T-cell (primary cell): ENCODE measurements around the gene WNK1. TPM values are rescaled to one million over a fixed set of nuclear protein-coding genes. Genes with fewer than 3 reads are reported as not detected.

Experiments used
- ATAC-seq, 4 experiments: fragments of 200-7000 bp in 3 of 4; fragments of 150-1000 bp in 1 of 4; cut with Tn5 transposase; replicated peaks in 1 of 4; 1 replicate in 3 of 4; 2 replicates in 1 of 4; pipeline ENCODE4 v1.10.0; 2021; ENCODE audit warnings: moderate library complexity in 3 of 4, mild to moderate bottlenecking in 2 of 4, moderate number of reproducible peaks in 1 of 4
- CTCF ChIA-PET, 2 donors: fragments of 300-600 bp; sonication (Branson Sonifier 250); formaldehyde crosslinking; loops; one replicate each; lab custom pipeline; 2022; ENCODE audit warnings: antibody characterized with exemption in 2 of 2; lab: Charles Lee
- POLR2A ChIA-PET, 2 donors: fragments of 300-600 bp; sonication (Branson Sonifier 250); formaldehyde crosslinking; loops; one replicate each; lab custom pipeline; 2022; ENCODE audit warnings: antibody characterized with exemption in 2 of 2; lab: Charles Lee
- DNase-seq, 35 experiments: peaks; one replicate each; pipeline versions ENCODE4 v3.0.0 to v3.0.0-alpha.2; 2013 to 2023
- H3K27ac ChIP-seq: one replicate; pipeline ENCODE4 v1.5.1; 2013; ENCODE audit warnings: low read length
- H3K27me3 ChIP-seq, 2 experiments: replicated peaks in 1 of 2; 1 replicate in 1 of 2; 2 replicates in 1 of 2; pipeline versions ENCODE4 v1.6.1 to v1.7.0; 2013; ENCODE audit warnings: low read length in 1 of 2, mixed read lengths in 1 of 2; ENCODE audit not compliant: control insufficient read depth in 2 of 2, insufficient read depth in 2 of 2; ENCODE audit errors: extremely low read depth in 1 of 2
- H3K36me3 ChIP-seq, 2 donors: 1 replicate in 1 of 2; 2 replicates in 1 of 2; pipeline versions ENCODE4 v1.6.1 to v1.7.0; 2013; ENCODE audit warnings: low read length in 1 of 2; ENCODE audit not compliant: control insufficient read depth in 2 of 2, insufficient read depth in 1 of 2; ENCODE audit errors: extremely low read depth in 1 of 2
- H3K4me1 ChIP-seq, 2 experiments: 1 replicate in 1 of 2; 2 replicates in 1 of 2; pipeline versions ENCODE4 v1.6.1 to v1.7.0; 2013; ENCODE audit warnings: low read length in 2 of 2, mixed read lengths in 1 of 2; ENCODE audit not compliant: insufficient read depth in 2 of 2, control insufficient read depth in 1 of 2; ENCODE audit errors: extremely low read depth in 1 of 2
- H3K4me3 ChIP-seq, 2 donors: 1 replicate in 1 of 2; 2 replicates in 1 of 2; pipeline versions ENCODE4 v1.5.1 to v1.7.0; 2013; ENCODE audit warnings: mild to moderate bottlenecking in 2 of 2, low read length in 1 of 2, moderate library complexity in 1 of 2; ENCODE audit not compliant: control insufficient read depth in 1 of 2; ENCODE audit errors: extremely low read depth in 1 of 2
- H3K9me3 ChIP-seq: 2 replicates; pipeline ENCODE4 v1.7.0; 2013
- H3K27ac Mint-ChIP-seq, 2 donors: one replicate each; pipeline ENCODE4 v1.8.0; 2020 to 2021; ENCODE audit warnings: mild to moderate bottlenecking in 2 of 2, mixed read lengths in 2 of 2
- H3K27me3 Mint-ChIP-seq, 2 donors: one replicate each; pipeline ENCODE4 v1.8.0; 2021 to 2022; ENCODE audit warnings: mixed read lengths in 2 of 2
- H3K36me3 Mint-ChIP-seq: one replicate; pipeline ENCODE4 v1.8.0; 2021; ENCODE audit warnings: mixed read lengths
- H3K4me1 Mint-ChIP-seq, 3 donors: one replicate each; pipeline ENCODE4 v1.8.0; 2020 to 2022; ENCODE audit warnings: mixed read lengths in 3 of 3, mild to moderate bottlenecking in 1 of 3
- H3K4me3 Mint-ChIP-seq, 3 donors: one replicate each; pipeline ENCODE4 v1.8.0; 2020 to 2022; ENCODE audit warnings: mild to moderate bottlenecking in 3 of 3, mixed read lengths in 3 of 3, moderate library complexity in 3 of 3
- H3K9me3 Mint-ChIP-seq, 3 donors: one replicate each; pipeline ENCODE4 v1.8.0; 2020 to 2022; ENCODE audit warnings: mixed read lengths in 3 of 3
- WGBS: methylation state at CpG from one replicate; pipeline ENCODE4 v1.1.5; 2013; ENCODE audit warnings: missing lambda C conversion rate; ENCODE audit not compliant: insufficient coverage; 5-methylcytosine and 5-hydroxymethylcytosine counted together
- total RNA-seq, 35 experiments: library from RNA in 6 of 35; stranded (reverse) in 6 of 35; fragments of 120-200 nt in 1 of 35; gene quantifications; one replicate each; pipeline versions ENCODE4 v1.2.1 to v1.2.4 and lab custom pipeline; 2013 to 2026

Gene WNK1
- total RNA-seq, 5 donors from 2014 or later (not counting 1 experiment from before 2014, with no cell fraction given), result 168 to 287 (median 179) TPM

GRCh38 chr12:916240-916639 is 163.9 kb downstream of the WNK1 start:
- Histone ChIP-seq H3K9me3 (no peaks in the 10 kb centered on the region), H3K4me3 (no peak overlapping the region), H3K27me3 (no peaks in the 10 kb centered on the region), H3K36me3 (peaks cover 13 to 66% of the 10 kb centered on the region in 2 donors), H3K4me1 (peaks cover 0 to 6% of the 10 kb centered on the region in 2 experiments), H3K27ac (no peak overlapping the region)
- ATAC-seq (peak in 3 of 4 experiments; percentile 43 to 69 (median 54)), DNase-seq (peak in 27 of 35 experiments; percentile 1 to 61 (median 19))
- peaks cover 27 to 31% (median 30%) of the 10 kb centered on the region in 3 donors for H3K4me1 Mint-ChIP-seq
- H3K27ac Mint-ChIP-seq, result peak overlapping the region; percentile 89 to 91
- POLR2A ChIA-PET, result no interaction called here
- 94% methylated on average over 25 of the region's 27 CpGs for WGBS
- peak overlapping the region; percentile 6 to 60 (median 41) for H3K4me3 Mint-ChIP-seq
- H3K27me3 Mint-ChIP-seq, result no peaks in the 10 kb centered on the region
- no peaks in the 10 kb centered on the region for H3K9me3 Mint-ChIP-seq
- CTCF ChIA-PET, result no interaction called here
- peaks cover 44% of the 10 kb centered on the region for H3K36me3 Mint-ChIP-seq

GRCh38 chr12:916712-917445 is 164.5 kb downstream of the WNK1 start:
- peaks cover 45% of the 10 kb centered on the region for H3K36me3 Mint-ChIP-seq

GRCh38 chr12:920676-921075 is 168.3 kb downstream of the WNK1 start:
- ATAC-seq (no peak), DNase-seq (no peak)
- WGBS, result no CpG with 5 or more reads among the region's 1 CpG
- H3K27ac ChIP-seq, result no peak overlapping the region
- Mint-ChIP-seq H3K9me3 (no peaks in the 10 kb centered on the region), H3K27me3 (no peaks in the 10 kb centered on the region), H3K4me1 (peaks cover 12 to 16% (median 13%) of the 10 kb centered on the region in 3 donors), H3K36me3 (peaks cover 39% of the 10 kb centered on the region), H3K27ac (peak overlapping the region; percentile 50 to 79), H3K4me3 (no peak overlapping the region)
- H3K27me3 ChIP-seq, result no peaks in the 10 kb centered on the region
- H3K9me3 ChIP-seq, result no peaks in the 10 kb centered on the region
- no peak overlapping the region for H3K4me3 ChIP-seq
- POLR2A ChIA-PET, result no interaction called here
- CTCF ChIA-PET, result no interaction called here
- H3K4me1 ChIP-seq, result no peaks in the 10 kb centered on the region
- peaks cover 12 to 55% of the 10 kb centered on the region in 2 donors for H3K36me3 ChIP-seq

More at GRCh38 chr12:916712-917445, 164.5 kb downstream of the WNK1 start:
- Mint-ChIP-seq H3K27ac (peak overlapping the region in 1 of 2 donors; percentile 79), H3K4me1 (peaks cover 28 to 31% (median 30%) of the 10 kb centered on the region in 3 donors), H3K9me3 (no peaks in the 10 kb centered on the region), H3K27me3 (no peaks in the 10 kb centered on the region), H3K4me3 (peak overlapping the region; percentile 8 to 60 (median 28))
- no peak overlapping the region for H3K27ac ChIP-seq
- CTCF ChIA-PET, result no interaction called here
- ATAC-seq (no peak), DNase-seq (no peak)
- 99% methylated on average over 18 of the region's 23 CpGs for WGBS
- POLR2A ChIA-PET, result no interaction called here
- H3K9me3 ChIP-seq, result no peaks in the 10 kb centered on the region
- H3K4me1 ChIP-seq, result peaks cover 0 to 6% of the 10 kb centered on the region in 2 experiments
- peaks cover 10 to 61% of the 10 kb centered on the region in 2 donors for H3K36me3 ChIP-seq
- H3K27me3 ChIP-seq, result no peaks in the 10 kb centered on the region
- H3K4me3 ChIP-seq, result no peak overlapping the region

GRCh38 chr12:922285-922684 is 169.9 kb downstream of the WNK1 start:
- no peak overlapping the region for H3K4me3 ChIP-seq
- no peak for ATAC-seq

GRCh38 chr12:926641-927040 is 174.3 kb downstream of the WNK1 start:
- H3K9me3 ChIP-seq, result no peaks in the 10 kb centered on the region
- WGBS, result 95% methylated on average over 3 of the region's 12 CpGs
- Mint-ChIP-seq H3K36me3 (peaks cover 40% of the 10 kb centered on the region), H3K27me3 (no peaks in the 10 kb centered on the region), H3K4me3 (no peak overlapping the region), H3K4me1 (no peaks in the 10 kb centered on the region), H3K27ac (no peak overlapping the region), H3K9me3 (no peaks in the 10 kb centered on the region)
- no peaks in the 10 kb centered on the region for H3K27me3 ChIP-seq
- POLR2A ChIA-PET, result no interaction called here
- H3K27ac ChIP-seq, result no peak overlapping the region
- CTCF ChIA-PET, result no interaction called here
- no peak for DNase-seq
- ATAC-seq, result no peak
- peaks cover 21 to 78% of the 10 kb centered on the region in 2 donors for H3K36me3 ChIP-seq
- no peaks in the 10 kb centered on the region for H3K4me1 ChIP-seq
- H3K4me3 ChIP-seq, result no peak overlapping the region

More at GRCh38 chr12:922285-922684, 169.9 kb downstream of the WNK1 start:
- Mint-ChIP-seq H3K27ac (no peak overlapping the region), H3K4me1 (peaks cover 6 to 8% (median 7%) of the 10 kb centered on the region in 3 donors), H3K4me3 (no peak overlapping the region), H3K9me3 (no peaks in the 10 kb centered on the region), H3K27me3 (no peaks in the 10 kb centered on the region), H3K36me3 (peaks cover 44% of the 10 kb centered on the region)
- Histone ChIP-seq H3K36me3 (peaks cover 19 to 55% of the 10 kb centered on the region in 2 donors), H3K4me1 (no peaks in the 10 kb centered on the region), H3K27me3 (no peaks in the 10 kb centered on the region), H3K27ac (no peak overlapping the region), H3K9me3 (no peaks in the 10 kb centered on the region)
- ChIA-PET POLR2A (no interaction called here), CTCF (no interaction called here)
- DNase-seq, result no peak
- no CpG with 5 or more reads among the region's 2 CpGs for WGBS

GRCh38 chr12:931060-931459 is 178.7 kb downstream of the WNK1 start:
- H3K27me3 ChIP-seq, result no peaks in the 10 kb centered on the region
- ChIA-PET POLR2A (no interaction called here), CTCF (no interaction called here)
- Mint-ChIP-seq H3K9me3 (no peaks in the 10 kb centered on the region), H3K4me1 (no peaks in the 10 kb centered on the region), H3K27me3 (no peaks in the 10 kb centered on the region), H3K36me3 (peaks cover 36% of the 10 kb centered on the region), H3K4me3 (no peak overlapping the region), H3K27ac (no peak overlapping the region)
- no peaks in the 10 kb centered on the region for H3K4me1 ChIP-seq
- no peak for ATAC-seq
- H3K27ac ChIP-seq, result no peak overlapping the region
- no peaks in the 10 kb centered on the region for H3K9me3 ChIP-seq
- WGBS, result 98% methylated on average over 4 of the region's 5 CpGs
- peaks cover 19 to 53% of the 10 kb centered on the region in 2 donors for H3K36me3 ChIP-seq
- no peak overlapping the region for H3K4me3 ChIP-seq
- DNase-seq, result no peak
